Coronary artery (tissue), 2 donors: ENCODE measurements around the gene WFDC12.

ENCODE experiments used
- DNase-seq: peaks from one replicate; pipeline ENCODE4 v3.0.0-alpha.2; 2017; ENCODE audit warnings: low spot score
- H3K27ac ChIP-seq, 2 donors: fragments of 200-600 bp; sonication (generic); one replicate each; pipeline ENCODE4 v1.5.1; 2016 to 2019
- H3K4me3 ChIP-seq: fragments of 200-600 bp; sonication (generic); 2 replicates; pipeline ENCODE4 v1.5.1; 2016; ENCODE audit warnings: mild to moderate bottlenecking, moderate library complexity
- CTCF ChIP-seq: fragments of 200-600 bp; sonication (generic); IDR thresholded peaks from one replicate; pipeline ENCODE4 v1.5.1; 2019; ENCODE audit warnings: antibody characterized with exemption

The WFDC12 gene

GRCh38 chr20:45085867-45086266 lies 38.4 kb downstream of the WFDC12 start:
- DNase-seq, result no peak
- TF ChIP-seq CTCF, result no peak
- Histone ChIP-seq H3K4me3 (no peak overlapping the region), H3K27ac (no peak overlapping the region)

- Histone ChIP-seq H3K27ac (no peak overlapping the region), H3K4me3 (no peak overlapping the region)
- DNase-seq, result no peak
- no peak for TF ChIP-seq CTCF
Observed at GRCh38 chr20:45085289-45085688, 39.0 kb downstream of the WFDC12 start.

- Histone ChIP-seq H3K27ac (no peak overlapping the region), H3K4me3 (no peak overlapping the region)
- DNase-seq, result no peak
- no peak for TF ChIP-seq CTCF
Observed at GRCh38 chr20:45083127-45083526, 41.1 kb downstream of the WFDC12 start.

GRCh38 chr20:45082468-45082867 lies 41.8 kb downstream of the WFDC12 start:
- H3K4me3 ChIP-seq, result no peak overlapping the region
- H3K27ac ChIP-seq, result no peak overlapping the region
- no peak for DNase-seq
- no peak for TF ChIP-seq CTCF

GRCh38 chr20:45080867-45081624 lies 43.2 kb downstream of the WFDC12 start:
- Histone ChIP-seq H3K4me3 (no peak overlapping the region), H3K27ac (no peak overlapping the region)
- no peak for DNase-seq
- no peak for TF ChIP-seq CTCF

- no peak for TF ChIP-seq CTCF
- DNase-seq, result no peak
- Histone ChIP-seq H3K4me3 (no peak overlapping the region), H3K27ac (no peak overlapping the region)
Observed at GRCh38 chr20:45077559-45077958, 46.7 kb downstream of the WFDC12 start.
